Skeletal muscle tissue (tissue), 4 donors: ENCODE data around the gene FOXF2. TPM values are rescaled to one million over a fixed set of nuclear protein-coding genes. Genes with fewer than 3 reads are reported as not detected.

Experiments
- H3K27ac ChIP-seq: one replicate; pipeline ENCODE4 v1.7.0; 2013; ENCODE audit warnings: mild to moderate bottlenecking, low read depth, low read length, inconsistent platforms
- H3K27me3 ChIP-seq, 3 donors: one replicate each; pipeline ENCODE4 v1.7.0; 2013; ENCODE audit warnings: low read length in 3 of 3; ENCODE audit not compliant: control insufficient read depth in 3 of 3, insufficient read depth in 3 of 3
- H3K36me3 ChIP-seq, 3 donors: one replicate each; pipeline ENCODE4 v1.7.0; 2013; ENCODE audit warnings: low read length in 3 of 3; ENCODE audit not compliant: control insufficient read depth in 3 of 3, insufficient read depth in 3 of 3
- H3K4me1 ChIP-seq, 3 donors: one replicate each; pipeline ENCODE4 v1.7.0; 2013; ENCODE audit warnings: low read length in 3 of 3, mild to moderate bottlenecking in 3 of 3; ENCODE audit not compliant: control insufficient read depth in 3 of 3, insufficient read depth in 3 of 3
- H3K4me3 ChIP-seq, 3 donors: one replicate each; pipeline ENCODE4 v1.7.0; 2013; ENCODE audit warnings: low read length in 3 of 3
- H3K9ac ChIP-seq, 3 donors: one replicate each; pipeline ENCODE4 v1.7.0; 2013; ENCODE audit warnings: low read length in 3 of 3, mild to moderate bottlenecking in 3 of 3, moderate library complexity in 2 of 3, low read depth in 1 of 3
- H3K9me3 ChIP-seq, 3 donors: one replicate each; pipeline ENCODE4 v1.7.0; 2013; ENCODE audit warnings: low read length in 3 of 3; ENCODE audit not compliant: control insufficient read depth in 3 of 3
- total RNA-seq: library from RNA; depleted of rRNA; stranded (reverse); fragments of >200 nt; gene quantifications from one replicate; pipeline ENCODE4 v1.2.3, GENCODE V29; 2014
- donor health status: Osteomylitis.

The FOXF2 gene
- total RNA-seq, 1 donor from 2014 or later = 0.52 TPM

- Histone ChIP-seq H3K9ac (no peak overlapping the region), H3K36me3 (no peaks in the 10 kb centered on the region), H3K27ac (no peak overlapping the region), H3K4me3 (no peak overlapping the region), H3K27me3 (peaks cover 13 to 21% (median 14%) of the 10 kb centered on the region in 3 donors), H3K4me1 (no peaks in the 10 kb centered on the region), H3K9me3 (no peaks in the 10 kb centered on the region)
These were observed 18.2 kb downstream of the FOXF2 start for GRCh38 chr6:1407499-1407990.

GRCh38 chr6:1409774-1410465 lies 20.5 kb downstream of the FOXF2 start:
- Histone ChIP-seq H3K4me3 (no peak overlapping the region), H3K4me1 (no peaks in the 10 kb centered on the region), H3K27ac (no peak overlapping the region), H3K9me3 (no peaks in the 10 kb centered on the region), H3K9ac (no peak overlapping the region), H3K27me3 (peaks cover 9 to 14% (median 10%) of the 10 kb centered on the region in 3 donors), H3K36me3 (no peaks in the 10 kb centered on the region)

GRCh38 chr6:1412901-1413300 lies 23.5 kb downstream of the FOXF2 start:
- Histone ChIP-seq H3K9me3 (no peaks in the 10 kb centered on the region), H3K9ac (no peak overlapping the region), H3K27ac (no peak overlapping the region), H3K36me3 (no peaks in the 10 kb centered on the region), H3K4me3 (no peak overlapping the region), H3K27me3 (peaks cover 8 to 22% (median 19%) of the 10 kb centered on the region in 3 donors), H3K4me1 (no peaks in the 10 kb centered on the region)

- no peaks in the 10 kb centered on the region for H3K9me3 ChIP-seq
- peaks cover 5 to 14% (median 10%) of the 10 kb centered on the region in 3 donors for H3K27me3 ChIP-seq
- H3K9ac ChIP-seq = no peak overlapping the region
- no peaks in the 10 kb centered on the region for H3K36me3 ChIP-seq
- H3K4me1 ChIP-seq = no peaks in the 10 kb centered on the region
- no peak overlapping the region for H3K4me3 ChIP-seq
- H3K27ac ChIP-seq = no peak overlapping the region
These were observed 26.2 kb downstream of the FOXF2 start for GRCh38 chr6:1415416-1416063.

DNA sequence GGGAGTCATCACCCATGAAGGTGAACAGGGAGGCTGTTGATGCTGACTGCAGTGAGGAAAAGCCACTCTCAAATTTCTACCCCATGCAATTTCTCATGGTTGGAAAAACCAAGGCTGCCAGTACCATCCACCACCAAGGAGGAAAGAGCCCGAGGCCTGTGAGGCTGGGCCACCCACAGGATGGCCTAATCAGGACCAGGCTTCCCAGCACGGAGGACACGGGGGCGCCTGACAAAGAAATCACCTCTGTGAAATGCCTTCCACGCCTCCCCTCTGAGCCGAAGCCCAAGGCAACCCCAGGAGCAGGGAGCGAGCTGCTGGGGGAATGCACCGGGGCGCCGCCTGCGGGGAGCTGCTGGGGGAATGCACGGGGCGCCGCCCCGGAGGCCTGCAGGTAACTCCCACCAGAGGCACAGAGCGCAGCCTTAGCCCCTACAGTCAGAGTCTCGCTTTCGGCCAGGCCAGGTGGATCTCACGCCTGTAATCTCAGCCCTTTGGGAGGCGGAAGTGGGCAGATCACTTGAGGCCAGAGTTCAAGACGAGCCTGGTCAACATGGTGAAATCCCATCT lies 26.9 kb downstream of the FOXF2 start:
- H3K27me3 ChIP-seq = peaks cover 5 to 14% (median 10%) of the 10 kb centered on the region in 3 donors
- H3K4me3 ChIP-seq = no peak overlapping the region
- H3K9ac ChIP-seq = no peak overlapping the region
- no peak overlapping the region for H3K27ac ChIP-seq
- H3K4me1 ChIP-seq = no peaks in the 10 kb centered on the region
- no peaks in the 10 kb centered on the region for H3K9me3 ChIP-seq
- H3K36me3 ChIP-seq = no peaks in the 10 kb centered on the region

DNA sequence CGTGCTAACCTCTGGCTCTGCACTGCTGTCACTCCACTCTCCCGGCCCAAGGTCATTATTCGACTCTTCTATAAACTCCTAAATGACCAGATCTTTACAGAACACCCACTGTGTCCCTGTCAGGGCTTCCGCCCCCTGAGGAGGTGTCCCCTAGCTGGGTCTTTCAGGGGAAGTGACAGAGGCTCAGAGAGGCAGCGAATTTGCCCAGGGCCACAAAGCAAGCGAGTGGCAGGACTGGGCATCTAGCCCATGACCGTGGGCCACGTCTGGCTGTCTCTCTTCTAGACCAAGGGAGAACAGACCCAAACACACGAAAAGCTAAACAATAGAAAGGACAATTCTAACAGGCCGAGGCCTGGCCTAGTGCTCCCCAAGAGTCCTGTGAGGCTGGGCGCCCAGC lies 27.4 kb downstream of the FOXF2 start:
- Histone ChIP-seq H3K4me1 (no peaks in the 10 kb centered on the region), H3K36me3 (no peaks in the 10 kb centered on the region), H3K27ac (no peak overlapping the region), H3K9ac (no peak overlapping the region), H3K4me3 (no peak overlapping the region), H3K27me3 (peaks cover 5 to 14% (median 10%) of the 10 kb centered on the region in 3 donors), H3K9me3 (no peaks in the 10 kb centered on the region)

DNA sequence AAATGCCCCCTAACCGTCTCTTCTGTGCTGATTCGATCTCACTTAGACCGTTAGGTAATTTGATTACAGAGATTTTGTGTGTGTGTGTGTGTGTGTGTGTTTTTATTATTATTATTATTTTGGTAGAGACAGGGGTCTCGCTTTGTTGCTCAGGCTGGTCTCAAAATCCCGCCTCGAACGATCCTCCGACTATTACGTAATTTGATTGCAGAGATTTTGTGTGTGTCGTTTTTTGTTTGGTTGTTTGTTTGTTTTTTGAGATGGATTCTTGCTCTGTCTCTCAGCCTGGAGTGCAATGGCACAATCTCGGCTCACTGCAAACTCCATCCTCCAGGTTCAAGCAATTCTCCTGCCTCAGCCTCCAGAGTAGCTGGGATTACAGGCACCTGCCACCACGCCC lies 28.3 kb downstream of the FOXF2 start:
- no peak overlapping the region for H3K9ac ChIP-seq
- H3K27ac ChIP-seq = no peak overlapping the region
- peaks cover 5 to 15% (median 10%) of the 10 kb centered on the region in 3 donors for H3K27me3 ChIP-seq
- H3K4me1 ChIP-seq = no peaks in the 10 kb centered on the region
- no peak overlapping the region for H3K4me3 ChIP-seq
- H3K9me3 ChIP-seq = no peaks in the 10 kb centered on the region
- no peaks in the 10 kb centered on the region for H3K36me3 ChIP-seq

DNA sequence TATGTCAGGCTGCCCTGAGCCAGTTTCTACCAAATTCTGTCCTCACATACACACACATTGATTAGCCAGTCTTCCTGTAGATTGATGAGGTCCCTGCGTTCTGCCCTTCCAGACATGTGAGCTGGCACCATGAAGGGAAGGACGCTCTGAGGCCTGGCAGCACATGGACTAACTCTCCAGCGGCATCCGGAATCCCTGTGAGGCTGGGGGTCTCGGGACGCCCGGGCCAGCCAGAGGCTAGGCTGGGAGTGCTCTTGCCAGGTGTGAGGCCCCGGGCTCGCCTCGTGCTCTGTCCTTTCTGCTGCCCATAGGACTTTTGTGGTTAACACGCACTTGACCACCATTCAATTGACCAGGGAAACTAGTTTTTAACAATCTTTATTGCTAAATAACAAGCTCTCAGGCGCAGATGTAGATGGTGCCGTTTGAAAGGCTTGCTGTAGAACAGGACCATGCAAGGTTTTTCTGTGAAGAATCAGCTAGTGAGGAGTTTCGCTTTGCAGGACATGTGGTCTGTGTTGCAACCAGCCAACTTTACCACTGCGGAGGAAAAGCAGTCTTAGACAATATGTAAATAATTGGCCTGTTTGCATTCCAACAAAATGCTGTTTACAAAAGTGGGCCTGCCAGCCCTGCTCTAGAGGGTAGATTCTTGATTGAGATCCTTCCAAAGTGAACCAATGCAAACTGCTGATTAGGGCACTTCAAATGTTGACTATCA lies 29.3 kb downstream of the FOXF2 start:
- H3K36me3 ChIP-seq = no peaks in the 10 kb centered on the region
- no peak overlapping the region for H3K9ac ChIP-seq
- H3K27ac ChIP-seq = no peak overlapping the region
- peaks cover 7 to 19% (median 12%) of the 10 kb centered on the region in 3 donors for H3K27me3 ChIP-seq
- no peaks in the 10 kb centered on the region for H3K9me3 ChIP-seq
- H3K4me1 ChIP-seq = no peaks in the 10 kb centered on the region
- no peak overlapping the region for H3K4me3 ChIP-seq

DNA sequence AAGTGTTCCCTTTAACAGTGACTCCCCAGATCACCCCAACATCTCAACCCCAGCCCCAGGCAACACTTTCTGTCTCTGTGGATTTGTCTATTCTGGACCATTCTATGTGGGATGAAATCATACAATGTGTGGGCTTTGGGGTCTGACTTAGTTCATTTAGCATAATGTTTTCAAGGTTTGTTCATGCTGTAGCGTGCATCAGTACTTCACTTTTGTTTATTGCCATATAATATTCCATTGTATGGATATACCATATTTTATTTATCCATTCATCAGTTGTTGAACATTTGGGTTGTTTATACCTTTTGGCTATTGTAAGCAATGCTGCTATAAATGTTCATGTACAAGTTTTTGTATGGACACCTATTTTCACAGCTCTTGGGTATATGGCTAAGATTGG lies 31.0 kb downstream of the FOXF2 start:
- Histone ChIP-seq H3K4me1 (no peaks in the 10 kb centered on the region), H3K36me3 (no peaks in the 10 kb centered on the region), H3K4me3 (no peak overlapping the region), H3K9ac (no peak overlapping the region), H3K27me3 (peaks cover 7 to 21% (median 18%) of the 10 kb centered on the region in 3 donors), H3K9me3 (no peaks in the 10 kb centered on the region), H3K27ac (no peak overlapping the region)
